ENCODE data around the gene SBNO2. TPM values are rescaled to one million over a fixed set of nuclear protein-coding genes. Genes with fewer than 3 reads are reported as not detected.

The SBNO2 gene
- total RNA-seq, 4 donors from 2014 or later, result 22.8 to 69.0 (median 25.5) TPM

GRCh38 chr19:1063030-1063908, 110.8 kb downstream of the SBNO2 start:
- Histone ChIP-seq H3K27ac (no peak overlapping the region), H3K4me3 (replicated peaks in 1 of 3) (no peak overlapping the region), H3K9me3 (no peaks in the 10 kb centered on the region), H3K36me3 (no peaks in the 10 kb centered on the region), H3K4me1 (peaks cover 3 to 34% of the 10 kb centered on the region in 2 donors), H3K27me3 (peaks cover 5% of the 10 kb centered on the region)
- 64 to 99% methylated on average over 22 to 26 of the region's 37 CpGs for WGBS, 2 donors
- no peak for TF ChIP-seq CTCF (IDR thresholded peaks at IDR 0.05)
- no peak for TF ChIP-seq POLR2A (IDR thresholded peaks at IDR 0.05)
- intact Hi-C loops (cut with DNase I), result no loop called here
- no peak for DNase-seq

GRCh38 chr19:1062387-1063029, 111.6 kb downstream of the SBNO2 start:
- TF ChIP-seq CTCF (IDR thresholded peaks at IDR 0.05), result no peak
- no peak for TF ChIP-seq POLR2A (IDR thresholded peaks at IDR 0.05)
- H3K4me1 ChIP-seq, result peaks cover 3 to 32% of the 10 kb centered on the region in 2 donors
- H3K4me3 ChIP-seq (replicated peaks in 1 of 3), result no peak overlapping the region
- intact Hi-C loops (cut with DNase I), result no loop called here
- H3K27me3 ChIP-seq, result peaks cover 5% of the 10 kb centered on the region
- H3K36me3 ChIP-seq, result no peaks in the 10 kb centered on the region
- DNase-seq, result no peak
- H3K9me3 ChIP-seq, result no peaks in the 10 kb centered on the region
- WGBS, 2 donors, result 87 to 91% methylated on average over 17 of the region's 17 CpGs
- no peak overlapping the region for H3K27ac ChIP-seq

GRCh38 chr19:1061987-1062386, 112.1 kb downstream of the SBNO2 start:
- Histone ChIP-seq H3K27me3 (peaks cover 1% of the 10 kb centered on the region), H3K4me3 (replicated peaks in 1 of 3) (no peak overlapping the region), H3K27ac (no peak overlapping the region), H3K4me1 (peaks cover 3 to 27% of the 10 kb centered on the region in 2 donors), H3K36me3 (no peaks in the 10 kb centered on the region), H3K9me3 (no peaks in the 10 kb centered on the region)
- WGBS, 2 donors, result 89 to 97% methylated on average over 11 to 12 of the region's 20 CpGs
- no peak for TF ChIP-seq POLR2A (IDR thresholded peaks at IDR 0.05)
- no peak for TF ChIP-seq CTCF (IDR thresholded peaks at IDR 0.05)
- intact Hi-C loops (cut with DNase I), result no loop called here
- DNase-seq, result no peak

- Histone ChIP-seq H3K27me3 (no peaks in the 10 kb centered on the region), H3K4me3 (replicated peaks in 1 of 3) (no peak overlapping the region), H3K9me3 (no peaks in the 10 kb centered on the region), H3K27ac (no peak overlapping the region), H3K4me1 (peaks cover 3 to 14% of the 10 kb centered on the region in 2 donors), H3K36me3 (no peaks in the 10 kb centered on the region)
- WGBS, 2 donors, result 84 to 92% methylated on average over 5 of the region's 5 CpGs
- intact Hi-C loops (cut with DNase I), result no loop called here
- TF ChIP-seq POLR2A (IDR thresholded peaks at IDR 0.05), result no peak
- no peak for TF ChIP-seq CTCF (IDR thresholded peaks at IDR 0.05)
- no peak for DNase-seq
These were observed 113.4 kb downstream of the SBNO2 start for GRCh38 chr19:1060689-1061088.

- Histone ChIP-seq H3K9me3 (no peaks in the 10 kb centered on the region), H3K4me1 (no peaks in the 10 kb centered on the region), H3K4me3 (replicated peaks in 1 of 3) (no peak overlapping the region), H3K27me3 (no peaks in the 10 kb centered on the region), H3K36me3 (no peaks in the 10 kb centered on the region), H3K27ac (no peak overlapping the region)
- intact Hi-C loops (cut with DNase I), result no loop called here
- WGBS, 2 donors, result 97 to 98% methylated on average over 5 of the region's 5 CpGs
- DNase-seq, result no peak
- TF ChIP-seq CTCF (IDR thresholded peaks at IDR 0.05) (no peak), POLR2A (IDR thresholded peaks at IDR 0.05) (no peak)
These were observed 116.0 kb downstream of the SBNO2 start for GRCh38 chr19:1058112-1058511.
